Measurements from ENCODE around the gene BDH2. TPM values are rescaled to one million over a fixed set of nuclear protein-coding genes. Genes with fewer than 3 reads are reported as not detected.

The BDH2 gene
- total RNA-seq, 1 experiment from 2014 or later: 10.5 TPM

GRCh38 chr4:103075435-103075893 is 24.2 kb downstream of the BDH2 start:
- DNase-seq: peak; percentile 10
- POLR2A ChIA-PET (ENCODE audit: unreplicated experiment): interaction anchor here (0.5 kb wide), 1 partner anchor 28 kb away, joined by 8 read pairs; no protein-coding TSS in a partner anchor

GRCh38 chr4:103074744-103075434 is 24.7 kb downstream of the BDH2 start:
- no TSS peak for BruUV-seq (replicated peaks)
- DNase-seq (peak; percentile 61), ATAC-seq (peak; percentile 6; the same call in 1 of the 2 replicates)
- Histone ChIP-seq H3K27ac (ENCODE audit: low read length) (no peak overlapping the region), H3K9me3 (ENCODE audit: low read length) (no peaks in the 10 kb centered on the region), H3K9me2 (replicated peaks; ENCODE audit: low read length) (no peaks in the 10 kb centered on the region), H3K9ac (ENCODE audit: low read length) (no peak overlapping the region), H3K79me2 (ENCODE audit: low read length) (peaks cover 38% of the 10 kb centered on the region), H3K4me3 (ENCODE audit: low read length) (peak overlapping the region; percentile 88), H4K20me1 (ENCODE audit: low read length) (no peaks in the 10 kb centered on the region), H3F3A (ENCODE audit: low read length, unreplicated experiment) (no peaks in the 10 kb centered on the region), H3K27me3 (ENCODE audit: low read length) (no peaks in the 10 kb centered on the region), H3K4me2 (ENCODE audit: low read length) (peak overlapping the region; percentile 90), H3K4me1 (ENCODE audit: insufficient read depth, low read length) (peaks cover 30% of the 10 kb centered on the region), H2AFZ (ENCODE audit: low read length) (no peak overlapping the region), H3K36me3 (ENCODE audit: low read depth, low read length) (no peaks in the 10 kb centered on the region; the same call in 1 of the 2 replicates)
- POLR2A ChIA-PET (ENCODE audit: unreplicated experiment): interaction anchor here (0.5 to 0.7 kb wide), 2 partner anchors 29 to 213 kb away, joined by 3 to 8 read pairs; no protein-coding TSS in a partner anchor
- no peak for TF ChIP-seq EZH2 (IDR thresholded peaks at IDR 0.05; ENCODE audit: low read length, unreplicated experiment)
- no peak for TF ChIP-seq EZH2phosphoT487 (IDR thresholded peaks at IDR 0.05; ENCODE audit: borderline replicate concordance, low read length)
- TF ChIP-seq CTCF (conservative IDR thresholded peaks at IDR 0.05; ENCODE audit: low read depth, low read length): no peak
- CTCF ChIA-PET: interaction anchor here (0.8 kb wide), 1 partner anchor 1382 kb away, joined by 6 read pairs; no protein-coding TSS in a partner anchor
- intact Hi-C loops (cut with micrococcal nuclease): no loop called here

More at GRCh38 chr4:103075435-103075893, 24.2 kb downstream of the BDH2 start:
- TF ChIP-seq EZH2phosphoT487 (IDR thresholded peaks at IDR 0.05; ENCODE audit: borderline replicate concordance, low read length) (no peak), EZH2 (IDR thresholded peaks at IDR 0.05; ENCODE audit: low read length, unreplicated experiment) (no peak), CTCF (conservative IDR thresholded peaks at IDR 0.05; ENCODE audit: low read depth, low read length) (no peak)
- peak overlapping the region; percentile 95 for H3K9ac ChIP-seq (ENCODE audit: low read length)
- ATAC-seq: peak; percentile 3
- TSS peak; percentile 56 for BruUV-seq (replicated peaks)
- intact Hi-C loops (cut with micrococcal nuclease): no loop called here
- no peaks in the 10 kb centered on the region for H3F3A ChIP-seq (ENCODE audit: low read length, unreplicated experiment)
- H2AFZ ChIP-seq (ENCODE audit: low read length): peak overlapping the region; percentile 97
- H3K4me2 ChIP-seq (ENCODE audit: low read length): peak overlapping the region; percentile 90
- H3K4me1 ChIP-seq (ENCODE audit: insufficient read depth, low read length): peaks cover 30% of the 10 kb centered on the region
- no peaks in the 10 kb centered on the region; the same call in 1 of the 2 replicates for H3K36me3 ChIP-seq (ENCODE audit: low read depth, low read length)
- H3K9me3 ChIP-seq (ENCODE audit: low read length): no peaks in the 10 kb centered on the region
- no peaks in the 10 kb centered on the region for H3K27me3 ChIP-seq (ENCODE audit: low read length)
- peak overlapping the region; percentile 88 for H3K4me3 ChIP-seq (ENCODE audit: low read length)
- no peaks in the 10 kb centered on the region for H3K9me2 ChIP-seq (replicated peaks; ENCODE audit: low read length)
- H4K20me1 ChIP-seq (ENCODE audit: low read length): no peaks in the 10 kb centered on the region
- CTCF ChIA-PET: interaction anchor here (0.8 kb wide), 1 partner anchor 1383 kb away, joined by 6 read pairs; no protein-coding TSS in a partner anchor
- peak overlapping the region; percentile 73; the same call in 1 of the 2 replicates for H3K27ac ChIP-seq (ENCODE audit: low read length)
- peaks cover 38% of the 10 kb centered on the region for H3K79me2 ChIP-seq (ENCODE audit: low read length)
